HG02840 (cell line): Measurements from ENCODE around the gene SYS1.

Experiments
- ATAC-seq: cut with Tn5 transposase; IDR thresholded peaks from one replicate; pipeline ENCODE4 v1.9.1; 2021; ENCODE audit warnings: mild to moderate bottlenecking, moderate library complexity, moderate number of reproducible peaks; ENCODE audit not compliant: unreplicated experiment, low FRiP score

Gene SYS1

DNA sequence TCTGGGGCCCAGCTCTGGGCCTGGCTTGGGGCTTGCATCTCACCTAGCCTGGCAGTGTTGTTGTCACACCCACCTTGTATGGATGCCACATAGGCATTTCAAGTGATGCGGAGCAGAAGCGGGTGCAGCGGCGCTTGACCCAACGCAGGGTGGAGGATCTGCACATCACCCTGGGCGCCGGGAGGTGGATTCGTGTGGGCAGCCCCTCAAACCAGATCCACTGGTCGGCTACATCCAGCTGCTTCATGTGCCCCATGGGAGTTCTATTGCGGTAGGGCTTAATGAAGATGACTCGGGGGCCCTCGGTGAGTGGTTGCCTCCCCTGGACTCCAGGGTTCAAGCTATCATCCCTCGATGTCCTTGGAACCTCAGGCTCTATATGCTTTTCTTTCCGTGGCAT lies 12.0 kb downstream of the SYS1 start:
- ATAC-seq = no peak

DNA sequence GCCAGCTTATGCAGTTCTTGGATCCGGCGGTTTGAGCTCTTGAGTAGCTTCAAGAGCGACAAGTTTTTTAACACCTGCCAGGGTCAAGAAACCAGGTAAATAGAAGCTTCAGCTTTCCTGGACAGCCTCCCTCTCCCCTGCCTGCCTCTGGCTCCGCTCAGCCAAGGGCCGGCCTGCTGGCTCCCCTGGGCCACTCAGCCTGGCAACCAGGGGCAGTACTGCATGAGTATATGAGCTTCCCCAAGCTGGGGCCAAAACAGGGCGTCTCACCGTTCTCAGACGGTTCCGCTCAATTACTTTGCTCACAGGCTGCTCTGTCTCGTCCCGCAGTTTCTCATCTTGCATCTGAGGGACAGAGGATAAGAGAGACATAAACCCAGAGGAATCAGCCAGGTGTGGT lies 14.3 kb downstream of the SYS1 start:
- no peak for ATAC-seq

DNA sequence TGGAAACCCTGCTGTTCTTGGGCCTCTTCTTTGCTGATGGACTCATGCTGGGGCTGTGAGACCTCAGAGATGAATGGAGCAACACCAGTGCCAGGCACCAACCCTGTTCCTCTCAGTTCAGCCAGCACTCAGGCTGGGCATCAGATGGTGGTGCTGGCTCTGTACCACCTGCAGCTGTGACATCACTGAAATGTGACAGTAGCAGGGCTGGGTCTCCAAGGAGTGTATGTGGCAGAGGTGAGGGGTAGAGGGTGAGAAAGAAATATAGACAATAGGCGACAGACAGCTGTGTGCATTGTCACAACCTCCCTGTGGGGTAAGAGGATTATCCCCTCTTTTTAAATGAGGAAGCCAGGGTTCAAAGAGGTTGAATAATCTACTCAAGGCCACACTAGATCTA lies 15.2 kb downstream of the SYS1 start, which contains the start of gene TP53TG5:
TP53TG5 (minus strand) TSS at position 135 of the 400 bp plus-strand sequence; CDS start at position 46, 89 bp downstream.
- no peak for ATAC-seq

DNA sequence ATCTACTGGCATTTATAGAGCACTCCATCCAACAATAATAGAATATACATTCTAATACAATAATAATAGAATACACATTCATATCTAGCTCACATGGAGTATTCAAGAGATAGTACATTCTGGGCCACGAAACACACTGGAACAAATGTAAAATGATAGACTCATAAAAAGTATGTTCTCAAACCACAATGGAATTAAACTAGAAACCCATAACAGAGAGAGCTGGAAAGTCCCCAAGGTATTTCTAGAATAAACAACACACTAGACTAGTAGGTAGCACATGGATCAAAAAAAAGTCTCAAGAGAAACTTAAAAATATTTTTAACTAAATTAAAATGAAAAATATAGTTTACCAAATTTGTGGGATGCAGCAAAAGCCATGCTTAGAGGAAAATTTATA lies 24.3 kb downstream of the SYS1 start:
- ATAC-seq = no peak

DNA sequence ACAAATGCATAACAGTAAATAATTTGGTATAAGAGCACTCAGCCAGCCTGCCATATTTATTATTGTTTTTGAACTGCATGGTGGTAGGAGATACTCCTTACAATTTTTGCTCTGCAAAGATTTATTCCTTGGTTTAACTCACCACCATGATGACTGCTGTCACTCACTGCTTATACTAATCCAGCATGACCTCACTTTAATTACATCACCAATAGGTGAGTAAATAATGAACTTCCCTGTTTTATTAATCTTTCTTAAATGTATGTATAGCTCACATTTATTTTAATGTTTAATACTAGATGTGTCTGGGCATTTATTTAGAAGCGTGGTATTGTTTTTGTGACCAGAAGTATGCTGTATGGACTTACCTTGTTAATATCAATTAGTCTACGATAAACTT lies 28.0 kb downstream of the SYS1 start:
- no peak for ATAC-seq

DNA sequence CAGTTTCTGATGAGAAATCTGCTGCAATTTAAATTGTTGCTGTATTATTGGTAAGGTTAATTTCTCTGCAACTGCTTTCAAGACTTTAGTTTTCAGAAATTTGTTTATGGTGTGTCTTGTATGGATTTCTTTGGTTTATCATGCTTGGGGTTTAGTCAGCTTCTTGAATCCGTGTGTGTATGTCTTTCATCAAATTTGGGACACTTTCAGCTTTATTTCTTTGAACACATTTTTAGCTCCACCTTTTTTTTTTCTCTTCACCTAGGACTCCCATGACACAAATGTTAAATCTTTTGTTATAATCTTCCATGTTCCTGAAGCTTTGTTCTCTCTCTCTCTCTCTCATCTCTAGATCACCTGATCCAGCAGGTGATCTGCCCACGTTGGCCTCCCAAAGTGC lies 28.6 kb downstream of the SYS1 start:
- no peak for ATAC-seq

DNA sequence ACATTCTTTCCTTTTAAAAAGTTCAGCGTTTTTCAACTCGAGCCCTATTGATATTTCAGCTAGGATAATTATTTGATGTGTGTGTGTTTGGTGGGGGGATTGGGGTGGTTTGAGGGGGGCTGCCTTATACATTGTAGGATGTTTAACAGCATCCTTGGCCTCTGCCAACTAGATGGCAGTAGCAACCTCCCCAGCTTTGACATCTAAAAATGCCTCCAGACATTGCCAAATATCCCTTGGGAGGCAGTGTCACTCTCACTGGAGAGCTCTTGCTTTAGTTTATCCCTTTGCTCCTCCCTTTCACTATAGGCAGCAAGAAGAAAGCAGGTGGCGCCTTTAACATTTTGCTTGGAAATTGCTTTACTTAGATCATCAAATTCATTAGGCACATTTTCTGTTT lies 29.8 kb downstream of the SYS1 start:
- ATAC-seq = no peak

DNA sequence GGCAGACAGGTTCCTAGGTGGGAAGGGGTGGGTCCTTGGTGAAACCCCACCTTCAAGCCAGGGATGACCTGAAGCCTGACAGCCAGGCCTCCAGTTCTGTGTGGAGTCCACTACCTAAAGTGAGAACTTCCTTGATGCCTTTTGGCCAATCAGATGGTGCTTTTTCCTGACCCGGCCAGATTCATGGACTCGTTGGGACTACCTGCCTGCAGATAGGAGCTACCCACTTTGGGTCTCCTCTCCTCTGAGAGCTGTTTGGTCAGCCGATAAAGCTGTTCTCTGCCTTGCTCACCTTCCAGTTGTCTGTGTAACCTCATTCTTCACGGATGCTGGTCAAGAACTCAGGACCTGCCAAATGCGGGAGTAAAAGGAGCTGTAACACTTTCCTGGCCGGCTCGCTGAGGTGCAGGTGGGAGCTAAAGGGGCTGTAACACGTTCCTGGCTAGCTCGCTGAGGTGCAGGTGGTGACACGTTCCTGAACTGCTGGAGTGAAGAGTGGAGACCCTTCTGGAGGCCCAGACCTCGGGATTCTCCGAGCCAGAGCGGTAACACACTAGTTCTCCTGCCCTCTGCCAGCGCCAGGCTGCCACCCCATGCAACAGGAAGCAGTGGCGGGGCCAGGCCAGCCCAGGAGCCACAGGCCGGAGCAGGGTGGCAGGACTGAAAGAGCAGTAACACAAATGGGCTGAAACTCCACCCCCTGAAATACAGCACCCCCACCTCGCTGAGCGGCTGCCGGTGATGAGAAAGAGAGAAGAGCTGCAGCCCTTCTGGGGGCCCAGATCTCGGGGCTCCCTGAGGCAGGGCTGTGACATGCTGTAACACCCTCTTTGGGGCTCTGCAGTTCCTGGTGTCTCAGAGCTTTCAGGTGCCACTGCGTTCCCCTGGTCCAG lies 31.5 kb downstream of the SYS1 start:
- no peak for ATAC-seq

DNA sequence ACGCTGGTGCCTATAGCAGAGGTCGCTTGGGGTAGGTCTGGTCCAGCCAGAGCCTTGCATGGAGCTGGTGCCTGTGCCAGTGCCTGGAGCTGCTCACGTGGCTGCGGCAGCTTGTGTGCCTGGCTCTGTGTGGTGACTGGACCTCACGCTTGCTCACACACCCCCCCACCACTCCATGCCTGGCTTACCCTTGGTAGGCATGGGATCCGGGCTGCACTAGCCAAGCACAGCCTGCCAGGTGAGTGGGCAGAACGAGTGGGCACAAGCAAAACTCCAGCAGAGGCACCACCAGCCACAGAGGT lies 32.1 kb downstream of the SYS1 start:
- no peak for ATAC-seq

DNA sequence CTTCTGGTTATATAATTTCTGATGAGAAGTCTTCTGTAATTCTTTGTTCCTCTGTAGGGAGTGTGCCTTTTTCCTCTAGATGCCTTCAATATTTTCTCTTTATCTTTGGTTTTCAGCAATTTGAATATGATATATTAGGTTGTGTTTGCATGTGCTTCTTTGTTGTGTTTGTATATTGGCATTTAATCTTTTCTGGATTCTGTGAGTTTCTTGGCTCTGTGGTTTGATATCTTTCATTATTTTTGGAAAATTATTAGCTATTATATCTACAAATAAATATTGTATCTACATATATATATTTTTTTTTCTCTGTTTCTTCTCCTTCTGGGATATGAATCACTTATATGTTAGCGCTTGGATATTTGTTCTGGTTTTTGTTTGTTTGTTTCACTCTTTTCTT lies 36.1 kb downstream of the SYS1 start:
- no peak for ATAC-seq

DNA sequence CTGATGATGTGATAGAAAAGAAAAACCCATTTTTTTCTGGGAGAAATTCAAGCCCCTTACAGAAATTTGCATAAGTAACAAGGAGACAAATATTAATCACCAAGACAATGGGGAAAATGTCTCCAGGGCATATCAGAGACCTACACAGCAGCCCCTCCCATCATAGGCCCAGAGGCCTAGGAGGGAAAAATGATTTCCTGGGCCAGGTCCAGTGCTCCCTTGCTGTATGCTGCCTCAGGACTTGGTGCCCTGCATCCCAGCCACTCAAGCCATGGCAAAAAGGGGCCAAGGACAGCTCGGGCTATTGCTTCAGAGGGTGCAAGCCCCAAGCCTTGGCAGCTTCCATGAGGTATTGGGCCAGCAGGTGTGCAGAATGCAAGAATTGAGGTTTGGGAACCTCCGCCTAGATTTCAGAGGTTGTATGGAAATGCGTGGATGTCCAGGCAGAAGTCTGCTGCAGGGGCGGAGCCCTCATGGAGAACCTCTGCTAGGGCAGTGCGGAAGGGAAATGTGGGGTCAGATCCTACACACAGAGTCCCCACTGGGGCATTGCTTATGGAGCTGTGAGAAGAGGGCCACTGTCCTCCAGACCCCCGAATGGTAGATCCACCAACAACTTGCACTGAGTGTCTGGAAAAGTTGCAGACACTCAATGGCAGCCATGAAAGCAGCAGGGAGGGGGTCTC lies 37.5 kb downstream of the SYS1 start:
- no peak for ATAC-seq

DNA sequence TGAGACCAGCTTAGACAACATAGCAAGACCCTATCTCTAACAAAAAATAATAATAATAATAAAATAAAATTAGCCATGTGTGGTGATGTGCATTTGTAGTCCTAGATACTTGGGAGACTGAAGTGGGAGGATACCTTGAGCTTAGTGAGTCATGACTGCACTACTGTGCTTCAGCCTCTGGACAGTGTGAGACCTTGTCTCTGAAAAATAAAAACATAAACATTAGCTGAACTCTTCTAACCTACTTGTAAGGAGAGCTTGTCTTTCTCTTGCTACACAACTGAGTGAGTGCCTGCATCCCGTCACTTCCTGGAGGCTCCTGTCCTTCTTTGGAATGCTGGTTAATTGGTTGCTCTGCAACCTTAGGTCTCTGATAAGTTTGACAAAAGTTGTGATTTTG lies 40.0 kb downstream of the SYS1 start:
- ATAC-seq = no peak

DNA sequence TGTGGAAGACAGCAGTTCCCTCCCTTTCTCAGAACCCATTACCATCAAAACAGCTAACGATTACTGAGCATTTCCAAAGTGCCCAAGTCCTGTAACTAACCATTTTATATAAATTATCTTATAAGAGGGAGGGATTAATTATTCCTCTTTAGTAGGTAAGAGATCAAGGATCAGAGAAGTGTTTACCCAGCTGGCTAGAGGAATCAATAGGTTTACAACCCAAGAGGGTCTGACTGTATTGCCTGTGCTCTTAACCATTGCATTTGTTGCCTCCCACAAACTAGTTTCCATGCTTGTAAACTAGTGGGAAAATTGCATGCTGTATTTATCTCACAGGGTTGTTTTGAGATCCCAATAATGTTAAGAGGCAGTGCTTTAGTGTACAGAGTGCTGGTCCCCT lies 41.5 kb downstream of the SYS1 start:
- no peak for ATAC-seq

DNA sequence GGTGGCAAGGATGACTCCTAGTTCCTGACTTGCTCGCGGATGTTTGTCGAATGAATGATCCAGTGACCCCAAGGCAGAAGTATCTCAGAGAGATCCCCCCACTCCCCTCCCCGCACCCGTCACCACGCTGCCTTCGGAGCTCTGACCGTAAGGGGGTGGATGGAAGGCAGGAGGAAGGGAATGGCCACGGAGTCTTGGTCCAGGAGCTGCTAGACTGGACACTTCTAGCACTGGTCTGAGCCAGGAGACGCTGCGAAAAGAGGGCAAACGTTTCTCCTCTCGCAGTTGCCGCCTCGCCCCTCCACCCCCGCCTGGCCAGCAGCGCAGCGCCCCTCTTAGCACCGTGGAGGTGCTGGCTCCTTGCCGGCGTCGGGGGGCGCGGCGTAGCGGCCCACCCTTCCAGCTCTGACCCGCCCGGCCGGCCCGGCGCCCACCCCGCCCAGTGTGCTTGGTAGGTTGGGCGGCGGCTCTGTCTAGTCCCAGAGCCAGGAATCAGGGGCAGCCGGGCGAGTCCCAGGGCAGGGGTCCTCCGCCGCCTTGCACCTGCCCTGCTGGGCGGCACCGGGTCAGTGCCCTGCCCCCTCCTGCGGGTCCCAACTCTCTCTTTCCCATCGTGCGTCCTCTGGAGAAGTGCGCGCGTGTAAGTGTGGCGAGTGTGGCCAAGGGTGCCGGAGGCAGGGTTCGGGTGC lies 42.8 kb downstream of the SYS1 start:
- no peak for ATAC-seq

DNA sequence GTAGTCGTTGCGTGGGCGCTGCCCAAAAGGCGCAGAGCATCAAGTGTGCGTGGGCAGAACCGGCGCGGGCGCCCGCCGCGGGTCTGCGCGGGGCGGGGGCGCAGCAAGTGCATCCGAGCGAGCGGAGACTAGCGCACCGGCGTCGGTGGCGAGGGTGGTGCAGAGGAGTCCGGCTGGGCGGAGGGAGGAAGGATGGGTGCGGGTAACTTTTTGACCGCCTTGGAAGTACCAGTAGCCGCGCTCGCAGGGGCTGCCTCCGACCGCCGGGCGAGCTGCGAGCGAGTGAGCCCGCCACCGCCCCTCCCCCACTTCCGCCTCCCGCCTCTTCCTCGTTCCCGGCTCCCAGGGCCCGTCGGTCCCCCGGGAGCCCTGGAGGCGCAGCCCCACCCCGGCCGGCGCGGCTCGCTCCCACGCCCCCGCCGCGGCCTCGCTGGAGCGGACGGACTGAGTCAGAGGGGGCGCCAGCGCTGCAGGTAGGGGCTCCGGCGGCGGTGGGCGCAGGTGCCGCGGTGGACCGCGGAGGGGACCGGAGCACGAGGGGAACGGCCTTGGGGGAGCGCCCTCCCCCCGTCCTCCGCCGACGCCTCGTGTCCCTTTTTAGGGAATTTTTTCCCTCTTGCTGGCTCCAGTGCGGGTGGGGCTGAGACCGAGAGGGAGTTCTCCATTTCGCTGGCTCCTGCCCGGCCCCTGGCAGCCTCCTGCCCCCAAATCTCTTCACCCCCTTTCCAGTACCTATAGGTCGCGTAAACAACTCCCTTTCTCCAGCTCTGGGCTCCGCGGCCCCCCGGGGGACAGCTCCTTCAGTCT lies 43.5 kb downstream of the SYS1 start:
- ATAC-seq = no peak

DNA sequence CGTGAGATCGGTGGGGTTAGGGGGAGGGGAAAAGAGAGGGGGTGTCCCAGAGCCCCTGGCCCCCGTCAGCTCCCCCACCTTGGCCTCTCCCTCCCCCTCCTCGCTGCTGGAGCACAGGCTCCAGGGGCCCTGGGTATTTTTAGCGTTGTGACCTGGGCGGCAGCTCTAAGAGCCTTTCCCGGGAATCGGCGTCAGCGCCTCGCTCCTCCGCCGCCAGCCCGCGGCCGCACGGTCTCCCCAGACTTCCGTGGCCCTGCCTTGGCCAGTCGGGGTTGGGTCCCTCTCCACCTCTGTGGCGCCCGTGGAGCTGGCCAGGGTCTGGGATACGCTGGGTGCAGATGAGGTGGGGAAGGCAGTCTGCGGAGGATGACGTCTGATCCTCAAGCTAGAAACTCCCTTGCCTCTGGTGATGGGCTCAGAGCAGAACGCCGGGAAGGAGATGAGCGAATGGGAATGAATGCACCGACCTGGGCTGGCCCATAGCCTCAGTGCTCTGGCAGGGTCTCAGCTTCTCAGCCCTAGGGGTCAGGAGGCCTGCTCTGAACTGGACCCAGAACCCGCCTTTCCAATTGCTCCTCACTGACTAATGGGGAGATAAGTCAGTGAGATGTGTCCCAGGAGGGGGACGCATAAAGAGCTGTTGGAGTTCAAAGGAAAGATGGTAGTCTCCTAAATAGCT lies 44.2 kb downstream of the SYS1 start:
- ATAC-seq = no peak

DNA sequence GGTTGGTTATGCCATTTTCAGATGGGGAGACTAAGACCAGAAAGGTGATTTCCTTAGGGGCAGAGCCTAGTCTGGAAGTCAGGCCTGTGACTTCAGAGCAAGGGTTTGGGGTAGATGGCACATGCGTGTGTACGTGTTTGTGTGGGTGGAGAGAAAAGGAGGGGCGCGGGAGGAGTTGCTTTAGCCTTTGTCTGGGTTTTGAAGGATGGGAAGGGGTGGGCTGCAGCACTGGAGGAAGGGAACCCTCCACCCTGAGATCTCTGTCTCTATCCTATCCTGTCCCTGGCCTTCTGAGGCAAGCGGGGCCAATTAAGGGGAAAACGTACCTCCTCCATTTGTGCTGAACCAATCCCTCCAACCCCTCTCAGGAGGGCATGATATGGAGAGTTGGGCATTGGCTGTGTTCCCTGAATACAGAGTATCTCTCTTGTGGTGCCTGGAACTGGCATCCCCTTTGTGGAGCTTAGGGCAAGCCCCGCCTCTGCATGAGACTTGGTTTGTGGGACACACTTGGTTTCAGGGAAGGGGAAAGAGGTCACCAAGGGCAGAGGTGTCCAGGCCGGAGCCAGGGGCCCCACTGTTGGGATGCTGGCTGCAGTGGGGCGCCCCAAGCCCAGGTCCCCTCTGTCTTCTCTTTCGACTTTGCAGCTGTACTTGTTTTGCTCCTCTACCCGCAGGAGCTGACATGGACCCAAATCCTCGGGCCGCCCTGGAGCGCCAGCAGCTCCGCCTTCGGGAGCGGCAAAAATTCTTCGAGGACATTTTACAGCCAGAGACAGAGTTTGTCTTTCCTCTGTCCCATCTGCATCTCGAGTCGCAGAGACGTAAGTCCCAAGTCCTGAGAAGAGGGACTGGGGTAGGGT lies 45.1 kb downstream of the SYS1 start, which contains the start of gene DBNDD2:
DBNDD2 (plus strand) TSS at position 507 of the 863 bp plus-strand sequence; CDS start at position 686, 179 bp downstream.
- no peak for ATAC-seq

DNA sequence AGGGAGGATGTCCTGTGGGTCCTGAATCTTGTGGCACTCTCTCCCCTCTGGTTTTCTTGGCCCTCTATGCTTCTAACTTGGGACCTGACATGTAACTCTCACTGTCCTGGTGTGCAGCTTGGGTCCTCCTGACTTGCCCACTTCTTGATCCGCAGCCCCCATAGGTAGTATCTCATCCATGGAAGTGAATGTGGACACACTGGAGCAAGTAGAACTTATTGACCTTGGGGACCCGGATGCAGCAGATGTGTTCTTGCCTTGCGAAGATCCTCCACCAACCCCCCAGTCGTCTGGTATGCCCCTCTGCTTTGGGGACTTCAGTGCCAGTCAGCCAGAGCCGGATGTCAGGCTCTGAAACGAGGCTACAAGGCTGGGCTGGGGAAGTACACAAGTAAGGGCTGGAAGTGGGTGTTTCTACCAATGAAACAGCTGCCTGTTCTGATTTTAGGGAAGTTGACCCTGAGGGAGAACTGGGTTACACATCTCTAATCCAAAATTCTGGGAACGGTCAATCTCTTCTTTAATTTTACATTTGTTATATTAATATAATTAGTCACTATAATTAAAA lies 45.8 kb downstream of the SYS1 start:
- no peak for ATAC-seq
